Lung (tissue), 12 donors: ENCODE data around the gene AFAP1L2. TPM values are rescaled to one million over a fixed set of nuclear protein-coding genes. Genes with fewer than 3 reads are reported as not detected.

Experiments used
- ATAC-seq: fragments of 200-7000 bp; cut with Tn5 transposase; one replicate; pipeline ENCODE4 v1.9.1; 2020; ENCODE audit warnings: moderate number of reproducible peaks; ENCODE audit not compliant: insufficient read depth, low FRiP score
- DNase-seq, 3 donors: peaks; one replicate each; pipeline ENCODE4 v3.0.0-alpha.2; 2013 to 2017
- H3K27ac ChIP-seq, 2 donors: one replicate each; pipeline ENCODE4 v1.5.1; 2013; ENCODE audit warnings: mild to moderate bottlenecking in 2 of 2, moderate library complexity in 2 of 2, control low read depth in 1 of 2, inconsistent platforms in 1 of 2, low read depth in 1 of 2, low read length in 1 of 2
- H3K27me3 ChIP-seq, 3 donors: one replicate each; pipeline ENCODE4 v1.5.1; 2013; ENCODE audit warnings: low read length in 2 of 3; ENCODE audit not compliant: control insufficient read depth in 3 of 3, insufficient read depth in 3 of 3
- H3K36me3 ChIP-seq, 4 donors: one replicate each; pipeline ENCODE4 v1.5.1; 2013; ENCODE audit warnings: low read length in 4 of 4, mild to moderate bottlenecking in 1 of 4, moderate library complexity in 1 of 4; ENCODE audit not compliant: control insufficient read depth in 4 of 4, insufficient read depth in 4 of 4
- H3K4me1 ChIP-seq, 5 donors: one replicate each; pipeline ENCODE4 v1.5.1; 2013; ENCODE audit warnings: low read length in 5 of 5, mild to moderate bottlenecking in 2 of 5, moderate library complexity in 1 of 5; ENCODE audit not compliant: control insufficient read depth in 5 of 5, insufficient read depth in 5 of 5
- H3K4me3 ChIP-seq: one replicate; pipeline ENCODE4 v1.5.1; 2013; ENCODE audit warnings: mild to moderate bottlenecking, control low read depth, moderate library complexity
- H3K9ac ChIP-seq, 2 donors: one replicate each; pipeline ENCODE4 v1.5.1; 2013; ENCODE audit warnings: low read length in 2 of 2, control low read depth in 1 of 2; ENCODE audit not compliant: insufficient read depth in 1 of 2
- H3K9me3 ChIP-seq, 4 donors: one replicate each; pipeline ENCODE4 v1.5.1; 2013; ENCODE audit warnings: low read length in 3 of 4, mild to moderate bottlenecking in 1 of 4, moderate library complexity in 1 of 4; ENCODE audit not compliant: control insufficient read depth in 4 of 4, insufficient read depth in 3 of 4
- CTCF ChIP-seq: IDR thresholded peaks from 2 replicates; pipeline ENCODE4 v1.5.1; 2012; ENCODE audit warnings: mild to moderate bottlenecking; ENCODE audit errors: control extremely low read depth, extremely low read depth
- WGBS, 2 donors: extraction: QIAGEN DNeasy Blood & Tissue Kit; methylation state at CpG; one replicate each; pipeline ENCODE4 v1.1.7; 2013; 5-methylcytosine and 5-hydroxymethylcytosine counted together
- polyA plus RNA-seq, 2 donors: library from polyadenylated mRNA; stranded (reverse); fragments of 200-250 nt; gene quantifications; one replicate each; pipeline ENCODE4 v1.2.1, GENCODE V29; 2013
- total RNA-seq, 2 donors: library from RNA; depleted of rRNA in 1 of 2; stranded (reverse); fragments of >200 nt in 1 of 2; gene quantifications; one replicate each; pipeline ENCODE4 v1.2.1, GENCODE V29; 2014 to 2021
- donor health status: control.
- donor health status: control.
- donor health status: Bipolar disorder and iron deficiency.
- donor health status: healthy.
- donor health status: DM: yes; HTN: yes; CAD: no.

AFAP1L2 gene
- total and polyA plus RNA-seq, 4 donors, result 2.0 to 21.0 (median 5.8) TPM

- Histone ChIP-seq H3K36me3 (no peaks in the 10 kb centered on the region), H3K27ac (no peak overlapping the region), H3K4me1 (peaks cover 0 to 28% (median 8%) of the 10 kb centered on the region in 5 donors), H3K9ac (no peak overlapping the region), H3K27me3 (no peaks in the 10 kb centered on the region), H3K9me3 (no peaks in the 10 kb centered on the region), H3K4me3 (no peak overlapping the region)
- DNase-seq (no peak), ATAC-seq (no peak)
- WGBS, 2 donors, result 79 to 88% methylated on average over 6 of the region's 6 CpGs
- no peak for TF ChIP-seq CTCF
Measured at GRCh38 chr10:114328441-114328812, 75.9 kb downstream of the AFAP1L2 start.

GRCh38 chr10:114327537-114328440, 76.5 kb downstream of the AFAP1L2 start:
- no peaks in the 10 kb centered on the region for H3K9me3 ChIP-seq
- peaks cover 0 to 22% (median 7%) of the 10 kb centered on the region in 5 donors for H3K4me1 ChIP-seq
- WGBS, 2 donors, result 89 to 92% methylated on average over 15 of the region's 15 CpGs
- H3K27ac ChIP-seq, result no peak overlapping the region
- H3K36me3 ChIP-seq, result peaks cover 0 to 4% (median 0%) of the 10 kb centered on the region in 4 donors
- DNase-seq (no peak), ATAC-seq (no peak)
- no peak overlapping the region for H3K9ac ChIP-seq
- TF ChIP-seq CTCF, result no peak
- H3K27me3 ChIP-seq, result no peaks in the 10 kb centered on the region
- no peak overlapping the region for H3K4me3 ChIP-seq

- WGBS, 2 donors, result 87 to 95% methylated on average over 2 of the region's 2 CpGs
Measured at GRCh38 chr10:114326795-114327194, 77.5 kb downstream of the AFAP1L2 start.

More at GRCh38 chr10:114326795-114327194, 77.5 kb downstream of the AFAP1L2 start:
- Histone ChIP-seq H3K36me3 (peaks cover 0 to 8% (median 0%) of the 10 kb centered on the region in 4 donors), H3K27ac (no peak overlapping the region), H3K9ac (no peak overlapping the region), H3K4me3 (no peak overlapping the region), H3K27me3 (no peaks in the 10 kb centered on the region), H3K4me1 (peaks cover 0 to 13% (median 2%) of the 10 kb centered on the region in 5 donors), H3K9me3 (no peaks in the 10 kb centered on the region)
- DNase-seq (no peak), ATAC-seq (no peak)
- no peak for TF ChIP-seq CTCF
